GM19238 (cell line): ENCODE results near the gene LRRTM4.
"Not testable (repeated sequence)": the region's sequence is repeated elsewhere in the genome, so short reads cannot be mapped to it uniquely, and the experiment has no call there.

Experiments used
- DNase-seq: peaks from one replicate; pipeline ENCODE4 v3.0.0; 2011; ENCODE audit warnings: low spot score; ENCODE audit not compliant: insufficient read length

The LRRTM4 gene

GRCh38 chr2:76870581-76870980, 651.6 kb downstream of the LRRTM4 start:
- DNase-seq = no peak

- no peak for DNase-seq
Observed at GRCh38 chr2:76870011-76870410, 652.2 kb downstream of the LRRTM4 start.

DNA sequence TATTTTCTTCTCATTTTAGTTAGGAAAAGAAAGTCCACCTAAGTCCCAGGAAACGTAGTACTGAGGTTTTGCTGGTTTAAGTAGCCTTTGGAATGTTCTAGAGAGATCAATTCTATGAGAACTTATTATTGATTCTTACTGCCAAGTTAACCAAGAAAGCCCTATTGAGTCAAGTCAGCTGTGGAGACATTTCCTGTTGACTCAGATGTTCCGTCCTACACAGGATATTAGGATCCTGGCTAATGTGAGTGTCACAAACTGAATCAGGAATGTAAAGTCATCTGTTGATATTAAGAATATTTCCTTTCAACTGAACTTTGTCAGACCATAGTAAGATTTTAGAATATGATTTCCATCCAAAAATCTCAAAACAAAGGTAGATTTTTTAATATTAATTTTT, 654.3 kb downstream of the LRRTM4 start:
- no peak for DNase-seq

DNA sequence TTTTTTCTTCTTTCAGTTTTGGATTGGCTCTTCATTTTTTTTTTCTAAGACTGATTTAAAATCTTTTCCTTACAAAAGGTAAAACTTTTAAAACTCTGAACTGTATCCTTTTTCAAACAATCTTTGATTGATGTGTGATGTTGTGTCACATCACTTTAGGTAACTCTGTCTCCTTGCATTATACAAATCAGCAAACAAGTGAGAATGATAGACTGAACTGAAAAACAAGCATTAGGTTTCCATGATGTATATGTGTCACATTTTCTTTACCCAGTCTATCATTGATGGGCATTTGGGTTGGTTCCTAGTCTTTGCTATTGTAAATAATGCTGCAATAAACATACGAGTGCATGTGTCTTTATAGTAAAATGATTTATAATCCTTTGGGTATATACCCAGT, 655.7 kb downstream of the LRRTM4 start:
- no peak for DNase-seq

- no peak for DNase-seq
Observed at GRCh38 chr2:76862901-76863300, 659.3 kb downstream of the LRRTM4 start.

GRCh38 chr2:76861708-76862107, 660.5 kb downstream of the LRRTM4 start:
- no peak for DNase-seq

DNA sequence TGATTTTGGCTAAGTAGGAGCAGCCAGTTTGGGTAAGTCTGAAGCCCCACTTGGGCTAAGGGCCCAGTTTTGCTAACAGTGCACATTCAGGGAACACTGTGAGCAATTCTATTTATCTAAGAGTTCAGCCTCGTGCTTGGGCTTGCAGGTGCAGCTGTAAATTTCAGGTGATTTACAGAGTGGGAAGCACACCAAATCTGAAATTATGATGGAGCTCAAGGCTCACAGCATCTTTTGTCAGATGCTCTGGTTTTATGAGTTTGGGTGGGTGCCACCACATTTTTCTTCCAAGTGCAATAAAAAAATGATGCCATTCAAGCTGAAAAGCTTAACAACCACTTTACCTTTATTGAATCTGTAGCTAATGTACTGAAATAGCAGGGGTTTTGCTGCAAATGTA, 671.2 kb downstream of the LRRTM4 start:
- DNase-seq = no peak

- DNase-seq = no peak
Observed at GRCh38 chr2:76849086-76849485, 673.1 kb downstream of the LRRTM4 start.

DNA sequence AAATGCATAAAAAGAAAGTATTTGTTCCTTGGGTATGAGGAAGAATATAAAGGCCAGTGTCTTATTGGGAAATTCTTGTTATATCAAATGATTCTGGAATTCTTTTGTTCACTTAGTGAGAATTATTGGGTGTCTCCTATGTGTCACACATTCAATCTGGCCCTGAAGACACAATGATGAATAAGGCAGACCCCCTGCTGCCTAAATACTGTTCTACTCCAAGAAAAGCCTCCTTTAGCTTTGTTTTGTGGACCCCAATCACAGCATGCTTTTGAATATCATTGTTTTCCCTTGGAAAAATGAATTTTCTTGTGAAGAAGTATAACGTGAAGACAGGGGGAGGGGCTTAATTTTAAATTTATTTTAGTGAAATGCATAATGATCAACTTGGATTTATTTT, 682.4 kb downstream of the LRRTM4 start:
- no peak for DNase-seq

- no peak for DNase-seq
Observed at GRCh38 chr2:76829374-76830234, 692.6 kb downstream of the LRRTM4 start.

DNA sequence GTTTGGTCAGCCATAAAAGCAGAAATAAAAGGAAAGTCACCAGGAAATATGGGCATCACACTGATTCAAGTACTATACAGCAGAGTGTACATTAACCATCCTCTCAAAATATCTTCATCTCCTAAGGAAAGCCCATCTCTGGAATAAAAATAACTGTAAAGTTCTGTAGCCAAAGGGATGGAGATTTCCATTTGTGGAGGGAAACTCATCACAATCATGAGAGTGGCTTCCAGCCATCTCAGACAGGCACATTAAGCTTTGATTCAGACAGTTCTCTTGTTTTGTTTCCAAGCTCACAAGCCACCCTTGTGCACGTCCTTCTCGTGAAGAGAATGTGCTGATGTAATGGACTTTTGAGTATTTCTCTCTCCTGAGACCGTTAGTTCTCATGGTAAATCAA, 695.5 kb downstream of the LRRTM4 start:
- no peak for DNase-seq

DNA sequence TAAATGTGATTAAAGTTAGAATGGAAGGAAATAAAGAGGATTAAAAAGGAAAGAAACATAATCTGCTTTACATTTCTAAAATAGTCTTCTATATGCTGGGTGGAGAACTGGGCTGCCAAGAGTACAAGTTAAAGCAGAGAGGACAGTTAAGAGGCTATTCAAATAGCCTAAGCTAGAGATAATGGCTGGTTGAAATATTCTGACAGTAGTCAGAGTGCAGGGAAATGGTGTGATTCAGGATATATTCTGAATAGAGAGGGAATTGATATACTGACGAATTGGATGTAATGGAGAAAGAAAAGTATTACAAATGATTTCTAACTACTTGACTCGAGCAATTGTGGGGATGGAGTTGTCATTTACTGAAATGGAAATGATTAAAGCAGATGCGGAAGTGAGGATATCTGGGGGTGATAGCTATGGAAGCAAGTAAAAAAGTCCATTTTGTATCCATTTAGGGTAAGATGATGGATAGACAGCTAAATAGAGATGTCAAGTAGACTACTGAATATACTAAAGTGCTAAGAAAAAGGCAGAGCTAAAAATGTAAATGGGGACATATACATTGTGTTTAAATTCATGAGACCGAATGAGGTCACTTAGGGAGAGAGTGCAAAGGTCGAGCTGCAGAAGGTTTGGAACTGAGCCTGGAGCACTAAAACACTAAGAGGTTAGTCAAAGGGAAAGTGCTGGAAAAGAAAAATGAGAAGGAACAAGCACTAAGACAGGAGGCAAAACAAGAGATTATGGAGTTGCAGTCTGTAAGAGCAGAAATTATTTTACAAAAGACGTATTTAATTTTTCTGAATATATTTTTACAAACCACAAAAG, 696.8 kb downstream of the LRRTM4 start:
- DNase-seq = no peak

DNA sequence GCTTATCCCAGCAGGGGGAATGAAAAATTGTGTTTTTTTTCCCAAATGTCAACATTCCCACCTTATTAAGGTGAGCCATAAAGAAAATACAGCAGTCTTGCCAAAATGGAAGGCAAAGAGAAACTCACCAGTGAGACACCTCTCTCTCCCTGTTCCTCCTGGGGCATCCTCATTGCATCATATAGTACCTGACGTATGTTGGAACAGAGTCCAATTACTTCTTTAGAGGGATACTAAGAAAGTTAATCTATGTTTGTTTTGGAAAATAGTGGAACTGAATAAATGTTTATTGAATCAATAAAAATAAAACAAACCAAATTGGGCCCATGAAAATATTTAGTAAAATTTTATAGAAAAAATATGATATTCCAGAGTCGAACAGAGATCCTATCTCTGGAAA, 700.4 kb downstream of the LRRTM4 start:
- DNase-seq = no peak

GRCh38 chr2:76813084-76813483, 709.1 kb downstream of the LRRTM4 start:
- DNase-seq = no peak

DNA sequence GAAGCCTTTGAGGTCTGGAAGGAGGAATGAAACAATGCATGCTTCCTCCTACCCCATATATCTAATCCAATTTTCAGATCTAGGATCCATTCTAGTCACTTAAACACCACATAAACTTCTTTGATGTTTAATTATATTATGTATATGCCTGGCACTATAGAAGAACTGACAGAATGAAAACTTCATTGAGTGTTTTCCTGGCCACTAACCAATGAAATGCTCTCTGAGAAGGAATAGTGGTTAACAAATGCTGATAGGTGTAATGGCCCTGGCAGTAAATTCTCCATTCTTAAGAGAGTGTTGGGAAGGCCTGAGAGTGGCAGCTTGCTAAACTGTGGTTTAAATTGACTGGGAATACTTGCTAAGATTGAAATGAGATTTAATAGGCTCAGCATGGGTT, 710.0 kb downstream of the LRRTM4 start:
- DNase-seq = no peak

- DNase-seq = no peak
Observed at GRCh38 chr2:76809136-76809535, 713.0 kb downstream of the LRRTM4 start.

- no peak for DNase-seq
Observed at GRCh38 chr2:76808732-76809131, 713.4 kb downstream of the LRRTM4 start.

DNA sequence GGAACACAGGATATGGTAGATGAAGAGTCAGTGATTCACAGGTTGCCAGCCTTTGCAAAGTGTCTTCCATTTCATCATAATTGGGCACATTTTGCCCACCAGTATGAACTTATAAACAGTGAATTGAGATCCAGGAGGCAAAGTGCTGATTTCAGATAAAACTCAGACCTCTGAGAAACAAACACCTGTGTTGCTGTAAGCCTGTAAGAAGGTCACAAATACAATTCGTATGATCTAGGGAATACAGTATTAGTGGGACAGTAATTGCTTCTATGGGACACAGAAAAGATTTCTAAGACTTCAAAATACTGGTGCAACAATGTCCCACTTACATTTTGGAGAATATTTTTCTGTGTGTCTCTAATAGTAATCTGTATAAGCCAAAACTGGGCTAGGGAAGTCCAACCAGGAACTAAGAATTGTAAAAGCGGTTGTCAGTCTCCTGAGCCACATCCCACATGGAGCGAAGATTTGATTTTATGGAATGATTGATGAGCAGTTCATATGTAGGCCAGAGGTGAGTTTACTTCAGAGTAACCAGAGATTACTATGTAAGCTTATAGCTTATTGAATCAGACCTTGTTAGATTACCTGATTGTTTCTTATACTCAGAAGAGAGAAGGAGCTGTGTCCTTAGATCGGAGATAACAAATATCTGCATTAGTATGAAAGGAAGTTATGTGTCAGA, 728.4 kb downstream of the LRRTM4 start:
- DNase-seq = no peak

GRCh38 chr2:76781313-76781712, 740.9 kb downstream of the LRRTM4 start:
- DNase-seq = not testable (repeated sequence)

GRCh38 chr2:76763276-76763675, 758.9 kb downstream of the LRRTM4 start:
- DNase-seq = no peak

DNA sequence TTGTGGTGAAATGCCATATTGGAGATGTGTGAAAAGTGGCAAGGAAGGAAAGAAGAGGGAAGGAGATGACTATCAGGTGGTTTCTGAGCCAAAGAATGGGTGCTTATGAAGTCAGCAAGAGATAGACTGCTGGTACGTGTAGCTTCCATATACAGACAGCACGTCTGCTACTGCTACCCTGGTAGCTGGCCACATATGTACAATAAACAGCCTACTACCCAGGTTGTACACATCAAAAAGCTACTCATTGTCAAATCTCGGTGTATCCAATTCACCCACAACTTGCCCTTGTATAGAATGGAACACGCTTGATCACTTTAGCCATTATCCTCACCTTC, 761.8 kb downstream of the LRRTM4 start:
- DNase-seq = no peak
